Gastroesophageal sphincter (tissue), 4 donors: ENCODE results near the gene CMC2. TPM values are rescaled to one million over a fixed set of nuclear protein-coding genes. Genes with fewer than 3 reads are reported as not detected.

Experiments used
- ATAC-seq: fragments of 150-250 bp; one replicate; pipeline ENCODE4 v1.9.1; 2016; ENCODE audit warnings: mild to moderate bottlenecking, moderate library complexity
- H3K27ac ChIP-seq, 4 donors: fragments of 200-600 bp; sonication (generic) in 3 of 4; 1 replicate in 3 of 4; 2 replicates in 1 of 4; pipeline ENCODE4 v1.5.1; 2016 to 2019
- H3K27me3 ChIP-seq: fragments of 200-600 bp; sonication (generic); one replicate; pipeline ENCODE4 v1.5.1; 2019
- H3K36me3 ChIP-seq, 2 donors: fragments of 200-600 bp; sonication (generic); one replicate each; pipeline ENCODE4 v1.5.1; 2019; ENCODE audit warnings: control low read depth in 1 of 2
- H3K4me1 ChIP-seq, 3 donors: fragments of 200-600 bp; sonication (generic); 1 replicate in 2 of 3; 2 replicates in 1 of 3; pipeline ENCODE4 v1.5.1; 2016 to 2019; ENCODE audit warnings: control low read depth in 2 of 3
- H3K4me3 ChIP-seq, 2 donors: fragments of 200-600 bp; sonication (generic); one replicate each; pipeline ENCODE4 v1.5.1; 2019; ENCODE audit warnings: mild to moderate bottlenecking in 1 of 2, moderate library complexity in 1 of 2
- H3K9me3 ChIP-seq, 3 donors: fragments of 200-600 bp; sonication (generic); one replicate each; pipeline ENCODE4 v1.5.1; 2017 to 2019; ENCODE audit warnings: control low read depth in 2 of 3
- CTCF ChIP-seq, 4 experiments: fragments of 200-600 bp in 2 of 4; fragments of 450-650 bp in 2 of 4; sonication (generic) in 1 of 4; IDR thresholded peaks; one replicate each; pipeline ENCODE4 v1.5.1; 2017 to 2019; ENCODE audit warnings: antibody characterized with exemption in 4 of 4, mild to moderate bottlenecking in 2 of 4, moderate library complexity in 2 of 4
- EP300 ChIP-seq: sonication (generic); formaldehyde crosslinking; IDR thresholded peaks from one replicate; pipeline ENCODE4 v1.6.1; 2017; ENCODE audit warnings: antibody characterized with exemption, mild to moderate bottlenecking
- POLR2A ChIP-seq, 2 donors: fragments of 450-650 bp; IDR thresholded peaks; one replicate each; pipeline ENCODE4 v1.6.1; 2017; ENCODE audit warnings: antibody characterized with exemption in 2 of 2, mild to moderate bottlenecking in 2 of 2, moderate library complexity in 1 of 2
- POLR2AphosphoS5 ChIP-seq: sonication (generic); formaldehyde crosslinking; IDR thresholded peaks from one replicate; pipeline ENCODE4 v1.6.1; 2017; ENCODE audit warnings: antibody characterized with exemption
- WGBS, 2 donors: methylation state at CpG; one replicate each; pipeline ENCODE4 v1.1.5; 2018; ENCODE audit warnings: low coverage in 1 of 2; 5-methylcytosine and 5-hydroxymethylcytosine counted together
- total RNA-seq, 4 donors: library from RNA; depleted of rRNA; stranded (reverse); fragments of >200 nt; gene quantifications; one replicate each; pipeline ENCODE4 v1.1.0, GENCODE V29; 2016

CMC2 gene
- 10 to 100 TPM; 13.7 to 64.0 (median 38.2) TPM for total RNA-seq

GRCh38 chr16:81006813-81007695, at the start of gene CMC2, which contains the start of gene CENPN:
Gene CMC2, minus strand, starts transcription at chr16:81006885. Its CDS starts 9,491 bp downstream, at chr16:80997394.
Gene CENPN, plus strand, starts transcription at chr16:81007214. Its CDS starts 4,726 bp downstream, at chr16:81011940.
- Histone ChIP-seq H3K4me3 (peak within 1 kb of the TSS; percentile 66 to 97), H3K36me3 (no peaks in the 10 kb centered on the region), H3K9me3 (no peaks in the 10 kb centered on the region), H3K4me1 (peaks cover 0 to 43% (median 12%) of the 10 kb centered on the region in 3 donors), H3K27me3 (no peaks in the 10 kb centered on the region), H3K27ac (peak within 1 kb of the TSS; percentile 90 to 100 (median 98))
- TF ChIP-seq CTCF (IDR thresholded peaks at IDR 0.05): peak in 2 of 4 experiments; percentile 17 to 29
- TF ChIP-seq POLR2AphosphoS5: peak; percentile 87
- no peak for TF ChIP-seq EP300
- TF ChIP-seq POLR2A (IDR thresholded peaks at IDR 0.05): peak in 1 of 2 donors; percentile 57
- WGBS, 2 donors: 0% methylated on average over 3 of the region's 75 CpGs; no CpG with 5 or more reads in 1 of the 2 donors
- ATAC-seq: peak; percentile 97

- 80 to 84% methylated on average over 9 to 11 of the region's 11 CpGs for WGBS, 2 donors
- Histone ChIP-seq H3K27ac (no peak overlapping the region), H3K4me3 (no peak overlapping the region), H3K9me3 (peaks cover 0 to 4% (median 0%) of the 10 kb centered on the region in 3 donors), H3K4me1 (no peaks in the 10 kb centered on the region), H3K27me3 (no peaks in the 10 kb centered on the region), H3K36me3 (no peaks in the 10 kb centered on the region)
- TF ChIP-seq POLR2AphosphoS5 (no peak), EP300 (no peak), POLR2A (IDR thresholded peaks at IDR 0.05) (no peak), CTCF (IDR thresholded peaks at IDR 0.05) (no peak)
- no peak for ATAC-seq
Measured at GRCh38 chr16:81053761-81054160, 47.1 kb upstream of the CMC2 start.

GRCh38 chr16:81042821-81043220, 36.1 kb upstream of the CMC2 start:
- peaks cover 9 to 65% of the 10 kb centered on the region in 2 donors for H3K36me3 ChIP-seq
- H3K9me3 ChIP-seq: no peaks in the 10 kb centered on the region
- H3K4me1 ChIP-seq: peaks cover 0 to 27% (median under 1%) of the 10 kb centered on the region in 3 donors
- no peaks in the 10 kb centered on the region for H3K27me3 ChIP-seq
- no peak overlapping the region for H3K4me3 ChIP-seq
- no peak for ATAC-seq
- H3K27ac ChIP-seq: no peak overlapping the region
- TF ChIP-seq EP300 (no peak), POLR2A (IDR thresholded peaks at IDR 0.05) (no peak), POLR2AphosphoS5 (no peak), CTCF (IDR thresholded peaks at IDR 0.05) (no peak)
- WGBS, 2 donors: 85 to 100% methylated on average over 1 to 2 of the region's 2 CpGs

GRCh38 chr16:81041696-81042095, 35.0 kb upstream of the CMC2 start:
- no peak for ATAC-seq
- WGBS, 2 donors: 87 to 88% methylated on average over 3 to 4 of the region's 4 CpGs
- no peaks in the 10 kb centered on the region for H3K27me3 ChIP-seq
- H3K36me3 ChIP-seq: peaks cover 9 to 65% of the 10 kb centered on the region in 2 donors
- no peak overlapping the region for H3K4me3 ChIP-seq
- H3K4me1 ChIP-seq: peaks cover 0 to 38% (median 12%) of the 10 kb centered on the region in 3 donors
- no peaks in the 10 kb centered on the region for H3K9me3 ChIP-seq
- TF ChIP-seq CTCF (IDR thresholded peaks at IDR 0.05) (no peak), POLR2AphosphoS5 (no peak), POLR2A (IDR thresholded peaks at IDR 0.05) (no peak), EP300 (no peak)
- H3K27ac ChIP-seq: no peak overlapping the region
